Naive B cell (primary cell): Measurements from ENCODE around the gene ZNF799. TPM values are rescaled to one million over a fixed set of nuclear protein-coding genes. Genes with fewer than 3 reads are reported as not detected.
"Not testable (repeated sequence)": the region's sequence is repeated elsewhere in the genome, so short reads cannot be mapped to it uniquely, and the experiment has no call there.

Experiments
- ATAC-seq, 2 donors: fragments of 150-1000 bp; cut with Tn5 transposase; 2 replicates each; pipeline ENCODE4 v1.10.0; 2021; ENCODE audit warnings: low read depth in 2 of 2, mild to moderate bottlenecking in 2 of 2, moderate library complexity in 2 of 2
- DNase-seq: peaks from one replicate; pipeline ENCODE4 v3.0.0; 2022
- H3K27ac Mint-ChIP-seq, 6 donors: one replicate each; pipeline ENCODE4 v1.8.0; 2020 to 2022; ENCODE audit warnings: mild to moderate bottlenecking in 6 of 6, mixed read lengths in 6 of 6, moderate library complexity in 5 of 6, inconsistent platforms in 2 of 6
- H3K27me3 Mint-ChIP-seq, 3 donors: one replicate each; pipeline ENCODE4 v1.8.0; 2021 to 2022; ENCODE audit warnings: mixed read lengths in 3 of 3, mild to moderate bottlenecking in 1 of 3
- H3K36me3 Mint-ChIP-seq, 2 donors: one replicate each; pipeline ENCODE4 v1.8.0; 2020 to 2022; ENCODE audit warnings: mixed read lengths in 2 of 2, inconsistent platforms in 1 of 2, mild to moderate bottlenecking in 1 of 2
- H3K4me1 Mint-ChIP-seq, 3 donors: one replicate each; pipeline ENCODE4 v1.8.0; 2020 to 2022; ENCODE audit warnings: mixed read lengths in 3 of 3, inconsistent platforms in 1 of 3, mild to moderate bottlenecking in 1 of 3, moderate library complexity in 1 of 3
- H3K4me3 Mint-ChIP-seq, 8 donors: one replicate each; pipeline ENCODE4 v1.8.0; 2020 to 2022; ENCODE audit warnings: mild to moderate bottlenecking in 8 of 8, mixed read lengths in 8 of 8, moderate library complexity in 8 of 8, inconsistent platforms in 2 of 8
- H3K9me3 Mint-ChIP-seq, 7 donors: one replicate each; pipeline ENCODE4 v1.8.0; 2020 to 2022; ENCODE audit warnings: mixed read lengths in 7 of 7, mild to moderate bottlenecking in 5 of 7, inconsistent platforms in 2 of 7, moderate library complexity in 1 of 7
- polyA plus RNA-seq, 6 donors: library from polyadenylated mRNA; unstranded; fragments of 300-500 nt; fragmentation: Illumina TruSeq; gene quantifications; one replicate each; pipeline ENCODE4 v1.2.3, GENCODE V29; 2021; ENCODE audit warnings: low read depth in 6 of 6

Gene ZNF799
- polyA plus RNA-seq, 6 donors from 2014 or later = 2.0 to 9.5 (median 5.9) TPM

DNA sequence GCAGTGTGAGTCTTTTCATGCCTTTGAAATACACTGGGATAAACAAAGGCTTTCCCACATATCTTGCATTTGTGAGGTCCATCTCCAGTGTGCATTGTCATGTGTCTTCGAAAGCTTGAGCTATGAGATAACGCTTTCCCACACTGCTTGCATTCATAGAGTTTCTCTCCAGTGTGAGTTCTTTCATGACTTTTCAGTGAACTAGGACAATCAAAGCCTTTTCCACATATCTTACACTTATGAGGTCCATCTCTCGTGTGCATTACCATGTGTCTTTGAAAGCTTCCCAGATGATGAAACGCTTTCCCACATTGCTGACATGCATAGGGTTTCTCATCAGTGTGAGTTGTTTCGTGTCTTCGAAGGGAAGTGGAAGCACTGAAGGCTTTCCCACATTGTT is 9.9 kb downstream of the ZNF799 start:
- H3K27me3 Mint-ChIP-seq, H3K4me3 Mint-ChIP-seq: not testable (repeated sequence)

DNA sequence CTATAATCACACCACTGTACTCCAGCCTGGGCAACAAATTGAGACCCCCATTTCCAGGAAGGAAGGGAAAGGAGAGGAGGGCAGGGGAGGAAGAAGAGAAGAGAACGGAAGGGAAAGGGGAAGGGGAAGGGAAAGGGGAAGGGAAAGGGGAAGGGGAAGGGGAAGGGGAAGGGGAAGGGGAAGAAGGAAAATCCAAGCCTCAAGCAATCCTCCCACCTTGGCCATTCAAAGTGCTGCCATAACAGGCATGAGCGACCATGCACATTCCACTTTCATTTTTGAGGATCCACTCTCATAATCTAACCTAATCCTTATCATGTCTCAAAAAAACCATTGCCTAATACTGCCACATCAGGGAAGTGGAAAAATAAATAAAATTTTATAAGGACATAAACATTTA is 14.7 kb downstream of the ZNF799 start:
- not testable (repeated sequence) for H3K27ac Mint-ChIP-seq, DNase-seq, ATAC-seq, H3K27me3 Mint-ChIP-seq
- Mint-ChIP-seq H3K4me1 (peaks cover 5 to 25% (median 19%) of the 10 kb centered on the region in 3 donors), H3K9me3 (peaks cover 0 to 11% (median 8%) of the 10 kb centered on the region in 7 donors), H3K4me3 (peak overlapping the region in 1 of 8 donors; percentile 35), H3K36me3 (peaks cover 25 to 27% of the 10 kb centered on the region in 2 donors)

More for the DNA sequence above, 9.9 kb downstream of the ZNF799 start:
- not testable (repeated sequence) for ATAC-seq, DNase-seq, H3K4me1 Mint-ChIP-seq, H3K27ac Mint-ChIP-seq
- peaks cover 0 to 18% (median 11%) of the 10 kb centered on the region in 7 donors for H3K9me3 Mint-ChIP-seq
- peaks cover 26 to 32% of the 10 kb centered on the region in 2 donors for H3K36me3 Mint-ChIP-seq

DNA sequence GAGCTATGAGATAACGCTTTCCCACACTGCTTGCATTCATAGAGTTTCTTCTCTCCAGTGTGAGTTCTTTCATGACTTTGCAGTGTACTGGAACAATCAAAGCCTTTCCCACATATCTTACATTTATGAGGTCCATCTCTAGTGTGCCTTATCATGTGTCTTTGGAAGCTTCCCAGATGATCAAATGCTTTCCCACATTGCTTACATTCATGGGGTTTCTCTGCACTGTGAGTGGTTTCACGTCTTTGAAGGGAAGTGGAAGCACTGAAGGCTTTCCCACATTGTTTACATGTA is 20.7 kb downstream of the ZNF799 start:
- H3K9me3 Mint-ChIP-seq = peaks cover 20 to 47% (median 40%) of the 10 kb centered on the region in 7 donors
- peaks cover 37 to 46% of the 10 kb centered on the region in 2 donors for H3K36me3 Mint-ChIP-seq
- H3K27me3 Mint-ChIP-seq = no peaks in the 10 kb centered on the region
- peak overlapping the region in 1 of 8 donors; percentile 19 for H3K4me3 Mint-ChIP-seq
- ATAC-seq (no peak), DNase-seq (no peak)
- H3K4me1 Mint-ChIP-seq = peaks cover 0 to 14% (median 14%) of the 10 kb centered on the region in 3 donors
- no peak overlapping the region for H3K27ac Mint-ChIP-seq

DNA sequence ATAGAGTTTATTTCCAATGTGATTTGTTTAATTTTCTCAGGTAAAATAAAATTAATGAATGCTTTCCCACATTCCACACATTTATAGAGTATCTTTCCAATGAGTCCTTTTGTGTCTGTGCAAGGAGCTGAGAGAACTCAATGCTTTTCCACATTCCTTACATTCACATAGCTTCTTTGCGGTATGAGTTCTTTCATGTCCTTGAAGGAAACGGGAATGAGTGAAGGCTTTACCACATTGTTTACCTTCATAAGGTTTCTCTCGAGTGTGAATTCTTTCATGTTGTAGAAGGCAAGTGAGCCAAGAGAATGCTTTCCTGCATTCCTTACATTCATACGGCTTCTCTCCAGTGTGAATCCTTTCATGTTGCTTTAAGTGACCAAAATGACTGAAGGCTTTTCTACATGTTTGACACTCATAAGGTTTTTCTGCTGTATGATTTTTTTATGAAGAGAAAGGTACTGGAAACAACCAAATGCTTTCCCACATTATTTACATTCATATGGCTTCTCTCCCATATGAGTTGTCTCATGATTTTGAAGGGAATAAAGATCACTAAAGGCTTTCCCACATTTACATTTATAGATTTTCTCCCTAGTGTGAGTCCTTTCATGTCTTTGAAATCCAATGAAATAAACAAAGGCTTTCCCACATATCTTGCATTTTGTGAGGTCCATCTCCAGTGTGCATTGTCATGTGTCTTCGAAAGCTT is 21.2 kb downstream of the ZNF799 start:
- ATAC-seq = no peak
- Mint-ChIP-seq H3K4me3 (peak overlapping the region in 1 of 8 donors; percentile 9), H3K27ac (no peak overlapping the region), H3K36me3 (peaks cover 37 to 46% of the 10 kb centered on the region in 2 donors), H3K4me1 (peaks cover 0 to 11% (median 10%) of the 10 kb centered on the region in 3 donors), H3K9me3 (peaks cover 20 to 47% (median 40%) of the 10 kb centered on the region in 7 donors), H3K27me3 (no peaks in the 10 kb centered on the region)
- DNase-seq = no peak

DNA sequence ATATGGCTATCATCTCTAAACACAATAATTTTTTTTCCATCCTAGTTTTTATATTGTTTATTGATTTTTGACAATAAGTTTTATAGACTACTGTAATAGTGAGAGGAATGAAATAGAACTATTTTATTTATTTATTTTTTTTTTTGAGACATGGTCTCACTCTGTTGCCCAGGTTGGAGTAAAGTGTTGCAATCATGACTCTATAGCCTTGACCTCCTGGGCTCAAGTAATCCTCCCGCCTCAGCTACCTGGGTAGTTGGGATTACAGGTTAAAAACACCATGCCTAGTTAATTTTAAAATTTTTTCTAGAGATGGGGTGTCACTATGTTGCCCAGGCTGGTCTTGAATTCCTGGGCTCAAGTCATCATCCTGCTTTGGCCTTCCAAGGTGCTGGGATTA is 27.0 kb downstream of the ZNF799 start:
- no peaks in the 10 kb centered on the region for H3K27me3 Mint-ChIP-seq
- ATAC-seq = no peak
- DNase-seq = no peak
- H3K4me3 Mint-ChIP-seq = no peak overlapping the region
- peaks cover 12 to 25% of the 10 kb centered on the region in 2 donors for H3K36me3 Mint-ChIP-seq
- H3K4me1 Mint-ChIP-seq = peaks cover 0 to 2% (median 0%) of the 10 kb centered on the region in 3 donors
- no peak overlapping the region for H3K27ac Mint-ChIP-seq
- peaks cover 7 to 24% (median 15%) of the 10 kb centered on the region in 7 donors for H3K9me3 Mint-ChIP-seq

DNA sequence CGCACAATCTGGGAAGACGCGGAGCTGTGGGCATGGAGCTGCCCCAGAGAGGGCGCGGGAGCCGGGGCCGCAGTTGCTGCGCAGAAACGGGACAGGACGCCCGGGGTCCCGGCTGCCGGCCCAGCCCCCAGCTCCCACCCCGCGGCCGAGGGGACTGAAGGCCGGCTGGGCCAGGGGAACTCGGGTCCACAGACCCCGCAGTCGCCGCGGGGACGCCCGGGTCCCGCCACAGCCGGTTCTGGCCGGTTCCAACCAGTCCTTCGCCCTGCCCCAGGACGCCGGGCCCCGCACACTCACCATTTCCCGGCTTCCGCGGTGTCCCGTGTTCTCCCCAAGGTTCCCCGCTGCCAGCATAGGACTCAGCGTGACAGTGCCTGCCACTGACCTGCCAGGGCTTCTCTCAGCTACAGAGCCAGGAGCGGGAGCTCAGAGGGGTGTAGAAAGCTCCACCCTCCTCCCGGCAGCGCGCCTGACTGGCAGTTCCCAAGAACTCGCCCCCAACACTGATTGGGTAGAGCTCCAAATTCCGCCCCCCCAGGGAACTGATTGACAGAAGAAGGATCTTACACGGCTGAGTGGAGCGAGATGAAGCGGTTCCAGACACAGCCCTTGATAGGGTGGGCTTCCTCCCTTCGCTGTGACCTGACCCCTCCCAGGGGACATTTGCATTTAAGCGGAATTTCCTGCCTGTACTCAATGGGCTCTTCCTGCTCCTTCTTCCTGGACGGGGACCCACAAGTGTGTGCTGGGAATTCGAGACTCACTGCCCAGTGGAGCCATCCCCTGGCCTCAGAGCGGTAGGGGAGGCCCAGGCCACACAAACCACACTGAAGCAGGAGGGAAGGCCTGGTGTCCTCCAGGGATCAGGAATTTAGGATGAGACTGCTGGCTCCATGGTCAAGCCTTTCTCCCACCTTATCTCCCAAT is 35.6 kb downstream of the ZNF799 start, which contains the start of gene ZNF442:
Gene ZNF442 (minus strand): TSS at position 448 of the 927 bp plus-strand sequence. CDS start 2,052 bp downstream, outside the sequence.
- H3K27ac Mint-ChIP-seq = peak within 1 kb of the TSS; percentile 54 to 91 (median 87)
- no peaks in the 10 kb centered on the region for H3K36me3 Mint-ChIP-seq
- peaks cover 0 to 3% (median 0%) of the 10 kb centered on the region in 7 donors for H3K9me3 Mint-ChIP-seq
- peak; percentile 77 for DNase-seq
- H3K4me1 Mint-ChIP-seq = peaks cover 16 to 43% (median 30%) of the 10 kb centered on the region in 3 donors
- ATAC-seq = peak; percentile 94 to 95
- no peaks in the 10 kb centered on the region for H3K27me3 Mint-ChIP-seq
- H3K4me3 Mint-ChIP-seq = peak within 1 kb of the TSS; percentile 95 to 98 (median 96)

DNA sequence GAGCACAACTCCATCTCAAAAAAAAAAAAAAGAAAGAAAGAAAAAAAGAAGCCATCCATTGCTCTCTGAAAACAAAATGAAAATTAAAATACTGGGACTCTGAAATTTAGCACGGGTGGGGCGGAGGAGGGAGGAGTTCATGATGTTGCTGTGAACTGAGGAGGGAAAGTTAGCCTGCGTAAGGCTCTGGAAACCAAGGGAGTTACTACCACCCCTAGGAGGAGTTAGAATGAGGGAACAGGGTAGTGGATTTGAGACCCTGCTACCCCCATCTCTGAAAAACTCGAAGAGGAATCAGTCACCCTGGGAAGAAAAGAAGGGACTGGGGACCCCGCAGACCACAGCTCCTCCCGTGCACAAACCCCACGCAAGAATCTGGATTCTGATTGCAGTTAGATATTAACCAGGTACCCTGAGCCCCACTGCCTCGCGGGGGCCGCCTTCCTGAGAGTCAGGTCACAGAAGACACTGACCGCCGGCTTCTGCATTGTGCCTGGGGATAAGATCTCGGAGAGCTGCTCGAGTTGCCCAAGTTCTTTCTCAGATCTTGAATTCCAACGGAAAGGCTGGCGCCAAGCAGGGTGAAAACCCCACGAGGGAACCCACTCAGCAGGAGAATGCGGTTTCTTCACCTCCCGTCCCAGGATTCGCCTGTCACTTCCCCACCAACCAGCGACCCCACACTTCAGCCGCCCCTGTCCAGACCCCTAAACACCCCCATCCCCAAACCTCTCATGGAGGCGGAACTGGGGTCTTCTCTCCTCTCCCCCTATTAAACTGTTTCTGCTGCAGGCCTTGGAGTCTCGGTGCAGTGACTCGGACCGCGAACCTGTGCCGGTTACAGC is 36.5 kb downstream of the ZNF799 start:
- peaks cover 0 to 3% (median 0%) of the 10 kb centered on the region in 7 donors for H3K9me3 Mint-ChIP-seq
- H3K4me3 Mint-ChIP-seq = peak overlapping the region; percentile 95 to 98 (median 96)
- H3K36me3 Mint-ChIP-seq = no peaks in the 10 kb centered on the region
- no peaks in the 10 kb centered on the region for H3K27me3 Mint-ChIP-seq
- ATAC-seq (no peak), DNase-seq (no peak)
- H3K27ac Mint-ChIP-seq = peak overlapping the region in 4 of 6 donors; percentile 54 to 89 (median 78)
- peaks cover 16 to 43% (median 30%) of the 10 kb centered on the region in 3 donors for H3K4me1 Mint-ChIP-seq

DNA sequence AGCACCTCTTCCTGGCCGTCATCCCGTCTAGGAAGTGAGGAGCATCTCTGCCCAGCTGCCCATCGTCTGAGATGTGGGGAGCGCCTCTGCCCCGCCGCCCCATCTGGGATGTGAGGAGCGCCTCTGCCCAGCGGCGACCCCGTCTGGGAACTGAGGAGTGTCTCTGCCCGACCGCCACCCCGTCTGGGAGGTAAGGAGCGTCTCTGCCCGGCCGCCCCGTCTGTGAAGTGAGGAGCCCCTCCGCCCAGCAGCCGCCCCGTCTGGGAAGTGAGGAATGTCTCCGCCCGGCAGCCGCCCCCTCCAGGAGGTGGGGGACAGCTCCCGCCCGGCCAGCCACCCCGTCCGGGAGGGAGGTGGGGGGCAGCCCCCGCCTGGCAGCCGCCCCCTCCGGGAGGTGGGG is 38.8 kb downstream of the ZNF799 start:
- H3K9me3 Mint-ChIP-seq, ATAC-seq, H3K4me3 Mint-ChIP-seq, H3K27me3 Mint-ChIP-seq, H3K36me3 Mint-ChIP-seq, DNase-seq, H3K27ac Mint-ChIP-seq: not testable (repeated sequence)
- peaks cover 16 to 44% (median 25%) of the 10 kb centered on the region in 3 donors for H3K4me1 Mint-ChIP-seq

DNA sequence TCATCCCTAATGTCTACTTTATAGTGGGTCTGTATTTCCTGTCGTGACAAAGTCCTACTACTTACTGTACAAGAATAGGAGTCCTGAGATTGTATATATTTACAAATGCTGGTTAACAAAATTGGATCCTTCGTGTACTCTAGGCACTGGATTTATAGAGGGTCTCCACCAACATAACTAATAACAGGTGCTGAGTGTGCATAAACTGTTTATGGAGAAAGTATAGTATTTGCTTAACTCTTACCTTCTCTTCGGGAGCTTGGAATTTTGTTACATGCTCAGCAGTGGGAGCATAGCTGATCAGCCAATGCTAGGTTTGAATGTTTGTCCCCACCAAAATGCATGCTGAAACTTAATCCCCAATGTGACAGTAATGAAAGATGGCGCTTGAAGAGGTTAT is 47.7 kb downstream of the ZNF799 start:
- H3K9me3 Mint-ChIP-seq = peaks cover 12 to 60% (median 49%) of the 10 kb centered on the region in 7 donors

DNA sequence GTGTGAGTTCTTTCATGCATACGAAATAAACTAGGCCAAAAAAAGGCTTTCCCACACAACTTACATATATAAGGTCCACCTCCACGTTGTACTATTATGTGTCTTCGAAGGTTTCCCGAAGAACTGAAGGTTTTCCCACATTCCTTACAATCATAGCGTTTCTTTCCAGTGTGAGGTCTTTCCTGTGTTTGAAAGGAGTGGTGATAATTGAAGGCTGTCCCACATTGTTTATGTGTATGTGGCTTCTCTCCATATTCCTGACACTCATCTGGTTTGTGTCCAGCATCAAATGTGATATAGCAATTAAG is 50.2 kb downstream of the ZNF799 start:
- no peak overlapping the region for H3K27ac Mint-ChIP-seq
- no peak overlapping the region for H3K4me3 Mint-ChIP-seq
- no peaks in the 10 kb centered on the region for H3K27me3 Mint-ChIP-seq
- peaks cover 34 to 36% of the 10 kb centered on the region in 2 donors for H3K36me3 Mint-ChIP-seq
- peaks cover 12 to 64% (median 47%) of the 10 kb centered on the region in 7 donors for H3K9me3 Mint-ChIP-seq
- H3K4me1 Mint-ChIP-seq = peaks cover 0 to 5% (median 0%) of the 10 kb centered on the region in 3 donors
- no peak for DNase-seq
- no peak for ATAC-seq

More for the DNA sequence above, 47.7 kb downstream of the ZNF799 start:
- ATAC-seq (no peak), DNase-seq (no peak)
- Mint-ChIP-seq H3K27me3 (no peaks in the 10 kb centered on the region), H3K36me3 (peaks cover 34 to 36% of the 10 kb centered on the region in 2 donors), H3K4me1 (peaks cover 0 to 2% (median 0%) of the 10 kb centered on the region in 3 donors), H3K4me3 (no peak overlapping the region), H3K27ac (no peak overlapping the region)

DNA sequence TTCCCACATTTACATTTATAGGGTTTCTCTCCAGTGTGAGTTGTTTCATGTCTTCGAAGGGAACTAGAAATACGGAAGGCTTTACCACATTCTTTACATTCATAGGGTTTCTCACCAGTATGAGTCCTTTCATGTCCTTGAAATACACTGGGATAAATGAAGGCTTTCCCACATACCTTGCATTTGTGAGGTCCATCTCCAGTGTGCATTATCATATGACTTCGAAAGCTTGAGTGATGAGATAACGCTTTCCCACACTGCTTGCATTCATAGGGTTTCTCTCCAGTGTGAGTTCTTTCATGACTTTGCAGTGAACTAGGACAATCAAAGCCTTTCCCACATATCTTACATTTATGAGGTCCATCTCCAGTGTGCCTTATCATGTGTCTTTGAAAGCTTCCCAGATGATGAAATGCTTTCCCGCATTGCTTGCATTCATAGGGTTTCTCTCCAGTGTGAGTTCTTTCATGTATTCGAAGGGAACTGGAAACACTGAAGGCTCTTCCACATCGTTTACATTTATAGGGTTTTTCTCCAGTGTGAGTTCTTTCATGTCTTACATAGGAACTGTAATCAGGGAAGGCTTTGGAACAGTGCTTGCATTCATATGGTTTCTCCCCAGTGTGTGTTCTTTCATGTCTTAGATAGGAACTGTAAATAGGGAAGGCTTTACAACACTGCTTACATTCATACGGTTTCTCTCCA is 50.7 kb downstream of the ZNF799 start:
- no peak overlapping the region for H3K27ac Mint-ChIP-seq
- ATAC-seq (no peak), DNase-seq (no peak)
- H3K4me3 Mint-ChIP-seq = peak overlapping the region in 1 of 8 donors; percentile 32
- peaks cover 0 to 5% (median 0%) of the 10 kb centered on the region in 3 donors for H3K4me1 Mint-ChIP-seq
- peaks cover 12 to 64% (median 47%) of the 10 kb centered on the region in 7 donors for H3K9me3 Mint-ChIP-seq
- peaks cover 34 to 36% of the 10 kb centered on the region in 2 donors for H3K36me3 Mint-ChIP-seq
- no peaks in the 10 kb centered on the region for H3K27me3 Mint-ChIP-seq

DNA sequence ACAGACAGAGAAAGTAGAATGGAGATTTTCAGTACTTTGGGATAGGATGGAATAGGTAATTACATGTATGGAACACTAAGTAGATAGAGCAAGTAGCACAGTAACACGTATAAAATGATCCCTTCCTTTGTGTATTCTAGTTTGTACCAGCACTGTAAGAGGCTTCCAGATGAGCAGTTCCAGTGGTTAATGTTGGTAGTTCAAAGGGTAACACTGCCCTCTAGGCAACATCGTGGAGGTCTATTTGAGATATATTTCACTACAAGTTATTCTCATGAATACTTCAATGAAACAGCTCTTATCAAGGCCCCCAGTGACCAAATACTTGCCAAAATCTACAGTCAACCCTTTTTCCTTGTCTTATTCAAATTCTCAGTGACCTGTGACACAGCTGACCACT is 54.2 kb downstream of the ZNF799 start:
- H3K4me3 Mint-ChIP-seq = no peak overlapping the region
- peaks cover 7 to 37% (median 23%) of the 10 kb centered on the region in 7 donors for H3K9me3 Mint-ChIP-seq
- no peak overlapping the region for H3K27ac Mint-ChIP-seq
- H3K4me1 Mint-ChIP-seq = peaks cover 0 to 5% (median 0%) of the 10 kb centered on the region in 3 donors
- DNase-seq (peak; percentile 34), ATAC-seq (peak; percentile 72 to 88)
- no peaks in the 10 kb centered on the region for H3K27me3 Mint-ChIP-seq
- peaks cover 17 to 18% of the 10 kb centered on the region in 2 donors for H3K36me3 Mint-ChIP-seq
